Measurements from ENCODE around the gene GGCX. TPM values are rescaled to one million over a fixed set of nuclear protein-coding genes. Genes with fewer than 3 reads are reported as not detected.

Gene GGCX
- total RNA-seq (2021), result 60.5 and 61.8 TPM in 2 replicates
- percentile 75 among the genes with signal in this experiment for Bru-seq, nascent RNA
- BruChase-seq, experiment 1, labeled RNA remaining after a 2-hour chase, result percentile 74 among the genes with signal in this experiment
- BruChase-seq, experiment 2, labeled RNA remaining after a 6-hour chase, result percentile 77 among the genes with signal in this experiment
- long read RNA-seq, full-length matches to known transcripts, result 53 of 79 reads
- long read RNA-seq, partial matches to known transcripts, result 10 of 79 reads
- long read RNA-seq, other reads (novel, unspliced or antisense), result 16 of 79 reads

DNA sequence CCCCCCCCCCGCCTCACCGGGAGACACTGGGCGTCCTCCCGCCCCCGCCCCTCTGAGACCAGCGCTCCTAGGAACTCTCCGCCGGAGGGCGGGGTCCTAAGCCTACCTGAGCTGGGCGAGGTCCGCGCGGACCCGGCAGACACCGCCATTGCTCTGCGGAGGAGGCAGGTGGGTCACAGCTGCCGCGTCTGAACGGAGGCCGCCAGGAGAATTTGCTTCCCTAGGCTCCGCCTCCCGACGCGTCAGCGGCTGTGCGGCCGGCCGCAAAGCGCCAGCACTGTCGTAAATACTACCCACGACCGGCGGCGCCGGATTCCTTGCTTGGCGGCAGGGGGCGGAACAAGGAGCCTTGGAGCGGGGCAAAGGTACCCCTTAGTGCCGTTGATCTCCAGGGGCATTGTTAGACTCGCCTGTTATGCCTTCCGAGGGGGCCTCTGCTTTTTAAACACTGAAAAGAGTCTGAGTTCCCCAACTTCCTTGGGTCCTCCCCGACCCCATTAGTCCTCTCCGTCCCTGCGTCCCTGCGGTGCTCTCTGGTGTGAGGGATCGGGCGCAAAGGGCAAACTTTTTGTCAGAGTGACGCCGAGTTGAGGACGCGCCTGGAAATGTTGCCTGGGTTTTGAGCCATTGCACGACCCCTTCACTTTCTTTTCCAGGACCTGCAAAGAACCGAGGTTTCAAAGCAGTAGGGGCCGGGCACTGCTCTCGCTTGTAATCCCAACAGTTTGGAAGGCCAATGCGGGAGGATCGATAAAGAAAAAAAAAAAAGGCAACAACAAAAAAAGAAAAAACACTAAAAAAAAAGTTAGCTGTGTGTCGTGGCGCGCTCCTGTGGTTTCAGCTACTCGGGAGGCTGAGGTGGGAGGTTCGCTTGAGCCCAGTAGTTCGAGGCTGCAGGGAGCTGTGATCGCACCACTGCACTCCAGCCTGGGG lies at the start of gene GGCX:
GGCX (minus strand) TSS at position 214 of the 933 bp plus-strand sequence; CDS start at position 149, 65 bp downstream.
- Histone ChIP-seq H3K4me1 (ENCODE audit: insufficient read depth, low read length, poor library complexity, severe bottlenecking) (peaks cover 15% of the 10 kb centered on the region), H3K27me3 (replicated peaks; ENCODE audit: insufficient read depth, low read depth, low read length, poor library complexity) (no peaks in the 10 kb centered on the region), H3K27ac (ENCODE audit: low read depth, low read length, poor library complexity, severe bottlenecking) (peak within 1 kb of the TSS; percentile 79), H3K9me3 (ENCODE audit: low read depth, low read length, poor library complexity, severe bottlenecking) (no peaks in the 10 kb centered on the region), H3K36me3 (ENCODE audit: insufficient read depth, low read length, poor library complexity, severe bottlenecking) (peaks cover 11% of the 10 kb centered on the region), H3K4me3 (ENCODE audit: low read depth, low read length, poor library complexity, severe bottlenecking) (peak within 1 kb of the TSS; percentile 63)
- TF ChIP-seq CTCF (conservative IDR thresholded peaks at IDR 0.05; ENCODE audit: low read depth, low read length), result no peak
- TF ChIP-seq EZH2 (IDR thresholded peaks at IDR 0.05; ENCODE audit: borderline replicate concordance, low read depth, low read length, poor library complexity, severe bottlenecking), result no peak
- CTCF ChIA-PET, result interaction anchor here (0.6 to 2.0 kb wide), 2 partner anchors 9 to 812 kb away, joined by 3 to 10 read pairs; no protein-coding TSS in a partner anchor
- TSS peak; percentile 93 for BruUV-seq (replicated peaks)
- intact Hi-C loops (cut with micrococcal nuclease; ENCODE audit: unreplicated experiment), result no loop called here
- POLR2A ChIA-PET (ENCODE audit: low non-redundant PET), result interaction anchor here (0.6 to 0.8 kb wide), 5 partner anchors 13 to 223 kb away, joined by 3 to 7 read pairs (median 4); no protein-coding TSS in a partner anchor
- DNase-seq (ENCODE audit: low spot score), result peak; percentile 98

DNA sequence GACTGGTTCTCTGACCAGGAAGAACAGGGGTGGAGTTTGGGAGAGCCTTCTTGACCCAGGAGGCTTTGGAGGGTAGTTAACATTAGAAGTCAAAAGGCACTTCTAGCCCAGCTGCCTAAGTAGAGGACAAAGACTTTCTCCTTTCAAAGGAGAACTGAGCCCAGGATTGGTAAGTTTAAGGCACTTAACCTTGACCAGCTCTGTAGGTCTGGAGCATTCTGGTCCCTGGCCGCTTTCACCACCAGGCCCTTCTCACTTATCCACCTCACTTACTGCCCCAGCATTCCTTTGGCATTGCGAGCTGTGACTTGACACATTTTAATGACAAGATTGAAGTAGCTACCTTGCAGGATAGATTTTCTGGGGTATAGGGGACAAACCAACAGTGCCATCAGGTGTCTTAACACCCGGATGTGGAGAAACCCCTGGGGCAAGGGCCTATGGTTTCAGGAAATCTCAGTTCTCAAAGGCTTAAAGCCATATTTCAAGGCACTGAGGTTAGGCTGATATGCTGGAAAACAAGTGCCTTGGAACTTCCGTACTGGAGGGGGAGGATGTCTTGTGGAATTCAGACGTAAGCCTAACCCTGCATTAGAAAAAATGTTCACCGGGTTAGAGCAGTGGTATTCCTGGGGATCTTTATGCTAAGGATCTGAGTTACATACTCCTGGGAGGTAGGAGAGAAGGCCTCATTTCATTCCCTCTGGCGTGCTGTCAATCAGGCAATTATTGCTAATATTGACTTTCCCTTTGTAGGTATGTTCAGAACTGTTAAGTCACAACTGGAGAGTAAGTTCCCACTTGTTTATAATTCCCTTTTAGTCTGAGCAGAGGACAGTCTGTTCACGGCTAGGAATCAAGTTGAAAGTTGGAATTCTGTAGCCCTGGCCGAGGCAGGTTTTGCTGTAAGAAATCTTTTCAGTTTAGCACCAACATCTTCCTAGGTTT lies 46.2 kb upstream of the GGCX start:
- ChIA-PET CTCF (interaction anchor here (0.9 kb wide), 1 partner anchor 30 kb away, joined by 3 read pairs; no protein-coding TSS in a partner anchor), POLR2A (ENCODE audit: low non-redundant PET) (no interaction called here)
- DNase-seq (ENCODE audit: low spot score), result no peak
- peaks cover 23% of the 10 kb centered on the region for H3K36me3 ChIP-seq (ENCODE audit: insufficient read depth, low read length, poor library complexity, severe bottlenecking)
- no peak for TF ChIP-seq EZH2 (IDR thresholded peaks at IDR 0.05; ENCODE audit: borderline replicate concordance, low read depth, low read length, poor library complexity, severe bottlenecking)
- no peak for TF ChIP-seq CTCF (conservative IDR thresholded peaks at IDR 0.05; ENCODE audit: low read depth, low read length)
- intact Hi-C loops (cut with micrococcal nuclease; ENCODE audit: unreplicated experiment), result no loop called here
- no peak overlapping the region for H3K4me3 ChIP-seq (ENCODE audit: low read depth, low read length, poor library complexity, severe bottlenecking)
- no TSS peak for BruUV-seq (replicated peaks)
- no peaks in the 10 kb centered on the region for H3K9me3 ChIP-seq (ENCODE audit: low read depth, low read length, poor library complexity, severe bottlenecking)
- no peak overlapping the region for H3K27ac ChIP-seq (ENCODE audit: low read depth, low read length, poor library complexity, severe bottlenecking)
- no peaks in the 10 kb centered on the region for H3K27me3 ChIP-seq (replicated peaks; ENCODE audit: insufficient read depth, low read depth, low read length, poor library complexity)
- H3K4me1 ChIP-seq (ENCODE audit: insufficient read depth, low read length, poor library complexity, severe bottlenecking), result peaks cover 14% of the 10 kb centered on the region

DNA sequence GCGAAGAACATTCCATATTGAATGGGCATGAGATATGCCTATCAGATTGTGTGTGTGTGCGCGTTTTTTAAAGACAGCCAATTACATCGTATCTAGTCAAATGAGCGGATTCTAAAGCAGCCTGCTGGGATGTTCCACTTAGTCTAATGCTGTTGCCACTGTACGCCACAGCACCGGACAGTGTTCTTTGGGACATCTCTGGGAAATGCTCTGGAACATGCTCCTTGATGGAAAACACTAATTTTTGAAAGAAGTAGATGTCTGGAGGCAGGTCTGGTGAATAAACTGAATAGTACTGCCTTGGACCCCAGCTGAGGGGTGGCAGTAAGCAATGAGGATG lies 44.8 kb upstream of the GGCX start:
- Histone ChIP-seq H3K4me3 (ENCODE audit: low read depth, low read length, poor library complexity, severe bottlenecking) (no peak overlapping the region), H3K9me3 (ENCODE audit: low read depth, low read length, poor library complexity, severe bottlenecking) (no peaks in the 10 kb centered on the region), H3K4me1 (ENCODE audit: insufficient read depth, low read length, poor library complexity, severe bottlenecking) (peaks cover 11% of the 10 kb centered on the region), H3K27ac (ENCODE audit: low read depth, low read length, poor library complexity, severe bottlenecking) (peak overlapping the region; percentile 47), H3K27me3 (replicated peaks; ENCODE audit: insufficient read depth, low read depth, low read length, poor library complexity) (no peaks in the 10 kb centered on the region), H3K36me3 (ENCODE audit: insufficient read depth, low read length, poor library complexity, severe bottlenecking) (peaks cover 23% of the 10 kb centered on the region)
- no peak for DNase-seq (ENCODE audit: low spot score)
- POLR2A ChIA-PET (ENCODE audit: low non-redundant PET), result no interaction called here
- intact Hi-C loops (cut with micrococcal nuclease; ENCODE audit: unreplicated experiment), result no loop called here
- CTCF ChIA-PET, result no interaction called here
- BruUV-seq (replicated peaks), result no TSS peak
- TF ChIP-seq EZH2 (IDR thresholded peaks at IDR 0.05; ENCODE audit: borderline replicate concordance, low read depth, low read length, poor library complexity, severe bottlenecking), result no peak
- no peak for TF ChIP-seq CTCF (conservative IDR thresholded peaks at IDR 0.05; ENCODE audit: low read depth, low read length)
